NB4 (cell line): ENCODE measurements around the gene NPAS3.

Experiments used
- DNase-seq: peaks from one replicate; pipeline ENCODE4 v3.0.0; 2010; ENCODE audit warnings: low read depth
- H3K4me3 ChIP-seq: one replicate; pipeline ENCODE4 v1.5.1; 2011; ENCODE audit warnings: mild to moderate bottlenecking, low read depth, low read length, moderate library complexity
- MAX ChIP-seq: IDR thresholded peaks from 2 replicates; pipeline ENCODE4 v1.6.1; 2011; ENCODE audit warnings: low read depth, low read length
- MYC ChIP-seq: IDR thresholded peaks from 2 replicates; pipeline ENCODE4 v1.6.1; 2011; ENCODE audit warnings: low read depth, low read length
- POLR2A ChIP-seq: IDR thresholded peaks from 2 replicates; pipeline ENCODE4 v1.6.1; 2011; ENCODE audit warnings: mild to moderate bottlenecking; ENCODE audit not compliant: insufficient read length; ENCODE audit errors: extremely low read depth
- TF ChIP-seq, protein P1 (sequence below): IDR thresholded peaks from one replicate; pipeline ENCODE4 v1.5.1; 2012; ENCODE audit warnings: low read depth, low read length

The NPAS3 gene

GRCh38 chr14:33285902-33286700 is 347.4 kb downstream of the NPAS3 start:
- no peak for DNase-seq
- H3K4me3 ChIP-seq, result no peak overlapping the region
- TF ChIP-seq, protein P1, sequence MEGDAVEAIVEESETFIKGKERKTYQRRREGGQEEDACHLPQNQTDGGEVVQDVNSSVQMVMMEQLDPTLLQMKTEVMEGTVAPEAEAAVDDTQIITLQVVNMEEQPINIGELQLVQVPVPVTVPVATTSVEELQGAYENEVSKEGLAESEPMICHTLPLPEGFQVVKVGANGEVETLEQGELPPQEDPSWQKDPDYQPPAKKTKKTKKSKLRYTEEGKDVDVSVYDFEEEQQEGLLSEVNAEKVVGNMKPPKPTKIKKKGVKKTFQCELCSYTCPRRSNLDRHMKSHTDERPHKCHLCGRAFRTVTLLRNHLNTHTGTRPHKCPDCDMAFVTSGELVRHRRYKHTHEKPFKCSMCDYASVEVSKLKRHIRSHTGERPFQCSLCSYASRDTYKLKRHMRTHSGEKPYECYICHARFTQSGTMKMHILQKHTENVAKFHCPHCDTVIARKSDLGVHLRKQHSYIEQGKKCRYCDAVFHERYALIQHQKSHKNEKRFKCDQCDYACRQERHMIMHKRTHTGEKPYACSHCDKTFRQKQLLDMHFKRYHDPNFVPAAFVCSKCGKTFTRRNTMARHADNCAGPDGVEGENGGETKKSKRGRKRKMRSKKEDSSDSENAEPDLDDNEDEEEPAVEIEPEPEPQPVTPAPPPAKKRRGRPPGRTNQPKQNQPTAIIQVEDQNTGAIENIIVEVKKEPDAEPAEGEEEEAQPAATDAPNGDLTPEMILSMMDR, result no peak
- TF ChIP-seq MAX (no peak), MYC (no peak), POLR2A (no peak)

GRCh38 chr14:33287189-33287588 is 348.5 kb downstream of the NPAS3 start:
- TF ChIP-seq POLR2A, result no peak
- TF ChIP-seq MYC, result no peak
- TF ChIP-seq MAX, result no peak
- TF ChIP-seq, protein P1, result no peak
- no peak for DNase-seq
- H3K4me3 ChIP-seq, result no peak overlapping the region

DNA sequence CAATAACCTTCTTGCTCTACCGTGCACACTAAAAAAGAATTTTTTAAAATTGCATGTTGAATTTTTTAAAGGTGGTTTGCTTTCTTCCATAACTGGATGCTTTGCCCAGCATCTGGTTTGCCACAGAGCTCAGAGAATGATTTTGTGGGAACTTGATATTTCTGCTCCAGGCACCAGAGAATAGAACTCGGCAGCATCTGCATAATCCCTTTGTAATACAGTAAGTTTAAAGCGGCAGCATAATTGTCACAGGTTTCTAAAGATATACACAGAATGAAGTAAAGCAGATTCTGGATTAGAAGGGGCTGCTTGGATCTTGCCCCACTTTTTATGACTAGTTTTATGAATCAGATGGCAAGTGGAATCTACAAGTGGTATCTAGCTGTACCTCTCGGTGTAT is 352.0 kb downstream of the NPAS3 start:
- no peak overlapping the region for H3K4me3 ChIP-seq
- DNase-seq, result no peak
- no peak for TF ChIP-seq MYC
- no peak for TF ChIP-seq MAX
- TF ChIP-seq, protein P1, result no peak
- no peak for TF ChIP-seq POLR2A

DNA sequence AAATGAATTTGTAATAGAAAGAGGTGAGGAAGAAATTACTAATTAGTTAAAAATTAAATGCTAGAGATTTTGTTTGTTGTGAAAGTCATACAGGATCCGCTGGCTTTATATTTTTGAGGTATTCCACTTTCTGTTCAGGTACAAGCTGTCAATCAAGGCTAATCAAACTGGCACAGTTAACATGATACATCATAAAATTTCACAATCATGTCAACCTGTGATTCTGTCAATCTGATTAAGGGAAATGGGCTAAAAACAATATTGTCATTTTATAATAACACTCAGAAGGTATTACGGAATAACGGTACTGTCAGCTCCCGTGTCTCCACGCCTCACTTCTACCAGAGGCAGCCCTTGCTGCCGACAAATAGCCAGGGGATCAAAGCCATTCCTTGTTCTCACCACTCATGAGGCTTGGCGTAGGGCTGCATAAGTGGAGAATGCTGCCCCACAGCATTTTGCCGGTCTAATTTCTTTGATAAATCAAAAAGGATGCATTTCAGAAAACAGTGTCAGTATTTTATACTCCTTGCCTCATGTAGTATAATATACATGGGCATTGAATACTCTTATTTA is 352.9 kb downstream of the NPAS3 start:
- TF ChIP-seq POLR2A, result no peak
- TF ChIP-seq, protein P1, result no peak
- TF ChIP-seq MYC, result no peak
- TF ChIP-seq MAX, result no peak
- no peak for DNase-seq
- no peak overlapping the region for H3K4me3 ChIP-seq

- DNase-seq, result no peak
- TF ChIP-seq, protein P1, result no peak
- TF ChIP-seq MYC (no peak), POLR2A (no peak), MAX (no peak)
- no peak overlapping the region for H3K4me3 ChIP-seq
These were observed 355.7 kb downstream of the NPAS3 start for GRCh38 chr14:33294419-33294818.
